Suppressor macrophage (primary cell): Measurements from ENCODE around the gene ADARB2.
"Not testable (repeated sequence)": the region's sequence is repeated elsewhere in the genome, so short reads cannot be mapped to it uniquely, and the experiment has no call there.

ENCODE experiments used
- DNase-seq, 4 experiments: peaks; one replicate each; pipeline ENCODE4 v3.0.0-alpha.2; 2020 to 2022

ADARB2 gene

GRCh38 chr10:1420661-1421362, 316.5 kb downstream of the ADARB2 start:
- DNase-seq = peak; percentile 44 to 75 (median 52)

GRCh38 chr10:1419796-1420610, 317.3 kb downstream of the ADARB2 start:
- no peak for DNase-seq

- DNase-seq = no peak
These were observed 319.2 kb downstream of the ADARB2 start for GRCh38 chr10:1418031-1418550.

GRCh38 chr10:1417574-1417973, 319.8 kb downstream of the ADARB2 start:
- no peak for DNase-seq

GRCh38 chr10:1416456-1417037, 320.8 kb downstream of the ADARB2 start:
- no peak for DNase-seq

- no peak for DNase-seq
These were observed 322.4 kb downstream of the ADARB2 start for GRCh38 chr10:1414893-1415292.

- DNase-seq = not testable (repeated sequence)
These were observed 323.0 kb downstream of the ADARB2 start for GRCh38 chr10:1414346-1414745.

GRCh38 chr10:1413823-1414222, 323.5 kb downstream of the ADARB2 start:
- no peak for DNase-seq

GRCh38 chr10:1413256-1413655, 324.1 kb downstream of the ADARB2 start:
- DNase-seq = no peak

- no peak for DNase-seq
These were observed 324.7 kb downstream of the ADARB2 start for GRCh38 chr10:1412531-1413189.

- DNase-seq = no peak
These were observed 325.4 kb downstream of the ADARB2 start for GRCh38 chr10:1411956-1412355.

GRCh38 chr10:1411451-1411850, 325.9 kb downstream of the ADARB2 start:
- DNase-seq = no peak

GRCh38 chr10:1410469-1411395, 326.6 kb downstream of the ADARB2 start:
- no peak for DNase-seq

GRCh38 chr10:1410032-1410431, 327.3 kb downstream of the ADARB2 start:
- no peak for DNase-seq

GRCh38 chr10:1409392-1409791, 327.9 kb downstream of the ADARB2 start:
- no peak for DNase-seq

- no peak for DNase-seq
These were observed 328.5 kb downstream of the ADARB2 start for GRCh38 chr10:1408651-1409367.

GRCh38 chr10:1406967-1407945, 330.1 kb downstream of the ADARB2 start:
- no peak for DNase-seq

GRCh38 chr10:1406132-1406966, 331.0 kb downstream of the ADARB2 start:
- no peak for DNase-seq
